Fibroblast of peridontal ligament (primary cell): ENCODE data around the gene CACNA2D4.

Source experiments
- DNase-seq: peaks from one replicate; pipeline ENCODE4 v3.0.0-alpha.2; 2010; ENCODE audit errors: extremely low read depth

CACNA2D4 gene

DNA sequence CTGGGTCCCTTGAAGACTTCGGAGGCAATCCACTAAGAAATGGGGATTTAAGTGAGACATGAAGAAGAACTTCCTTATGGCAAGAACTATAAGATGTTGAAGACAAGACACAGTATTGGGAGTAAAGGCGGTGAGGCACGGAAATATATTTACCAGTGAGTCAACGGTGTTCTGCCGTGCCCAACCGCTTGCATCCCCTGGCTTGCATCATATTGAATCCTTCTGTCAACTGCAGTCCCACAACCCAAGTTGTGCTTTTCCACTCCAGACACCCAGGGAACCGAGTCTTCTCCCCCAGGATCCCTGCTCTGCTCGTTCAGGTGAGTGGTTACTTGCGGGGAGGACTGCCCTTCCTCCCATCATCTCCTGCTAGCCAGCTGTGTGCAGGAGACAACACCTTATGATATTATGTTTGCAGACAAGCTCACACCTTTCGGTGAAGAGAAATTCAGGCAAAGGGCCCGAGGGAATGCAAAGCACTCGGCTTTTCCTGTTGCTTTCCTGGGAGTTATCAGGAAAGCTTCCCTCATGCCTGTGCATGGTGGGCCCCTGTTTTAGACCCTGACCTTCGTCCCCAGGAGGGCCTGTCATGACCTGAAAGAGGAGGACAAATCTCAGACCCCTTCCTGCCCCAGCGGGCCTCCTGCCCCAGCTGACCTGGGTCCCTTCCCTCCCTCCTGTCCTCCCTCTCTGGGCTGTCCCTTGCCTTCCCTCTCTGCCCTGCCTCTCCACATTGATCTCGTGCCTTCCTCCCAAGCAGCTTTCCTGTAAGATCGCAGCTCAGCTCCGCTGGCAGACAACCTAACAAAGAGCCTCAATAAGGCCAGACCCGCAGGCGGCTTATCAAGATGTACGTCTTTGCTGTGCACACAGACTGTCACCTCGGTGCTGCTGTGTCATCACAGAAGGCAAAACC lies 102.4 kb downstream of the CACNA2D4 start:
- DNase-seq = no peak

DNA sequence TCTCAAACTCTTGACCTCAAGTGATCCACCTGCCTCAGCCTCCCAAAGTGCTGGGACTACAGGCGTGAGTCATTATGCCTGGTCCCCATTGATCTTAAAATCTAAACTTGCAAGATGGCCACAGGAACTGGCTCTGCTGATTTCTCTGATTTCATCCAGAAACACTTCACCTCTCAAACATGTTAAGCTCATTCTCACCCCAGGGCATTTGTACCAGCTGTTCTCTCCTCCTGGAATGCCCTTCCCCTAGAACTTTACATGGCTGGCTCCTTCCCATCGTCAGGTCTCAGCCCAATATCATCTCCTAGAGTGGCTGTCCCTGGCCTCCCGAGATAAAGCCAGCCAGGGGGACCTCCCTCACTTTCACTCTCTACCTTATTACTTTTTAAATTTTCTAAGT lies 103.3 kb downstream of the CACNA2D4 start:
- no peak for DNase-seq

DNA sequence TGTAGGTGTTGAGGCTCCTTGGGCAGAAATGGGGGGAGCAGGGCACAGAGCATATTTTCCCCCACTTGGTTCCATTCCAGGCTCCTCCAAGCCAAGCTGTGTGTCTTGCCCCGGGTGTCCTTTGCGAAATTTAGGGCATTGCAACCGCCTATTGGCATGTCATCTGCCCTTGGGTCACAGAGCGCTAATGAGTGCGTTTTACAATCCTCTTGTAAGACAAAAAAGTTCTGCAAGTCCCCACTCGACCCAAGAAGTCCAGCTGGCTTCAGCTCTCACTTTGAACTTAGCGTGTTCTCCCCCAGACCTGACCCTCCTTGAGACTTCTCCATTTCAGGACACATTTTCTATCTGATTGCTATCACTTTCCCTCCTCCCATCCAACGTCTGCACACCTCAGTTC lies 104.2 kb downstream of the CACNA2D4 start:
- no peak for DNase-seq

DNA sequence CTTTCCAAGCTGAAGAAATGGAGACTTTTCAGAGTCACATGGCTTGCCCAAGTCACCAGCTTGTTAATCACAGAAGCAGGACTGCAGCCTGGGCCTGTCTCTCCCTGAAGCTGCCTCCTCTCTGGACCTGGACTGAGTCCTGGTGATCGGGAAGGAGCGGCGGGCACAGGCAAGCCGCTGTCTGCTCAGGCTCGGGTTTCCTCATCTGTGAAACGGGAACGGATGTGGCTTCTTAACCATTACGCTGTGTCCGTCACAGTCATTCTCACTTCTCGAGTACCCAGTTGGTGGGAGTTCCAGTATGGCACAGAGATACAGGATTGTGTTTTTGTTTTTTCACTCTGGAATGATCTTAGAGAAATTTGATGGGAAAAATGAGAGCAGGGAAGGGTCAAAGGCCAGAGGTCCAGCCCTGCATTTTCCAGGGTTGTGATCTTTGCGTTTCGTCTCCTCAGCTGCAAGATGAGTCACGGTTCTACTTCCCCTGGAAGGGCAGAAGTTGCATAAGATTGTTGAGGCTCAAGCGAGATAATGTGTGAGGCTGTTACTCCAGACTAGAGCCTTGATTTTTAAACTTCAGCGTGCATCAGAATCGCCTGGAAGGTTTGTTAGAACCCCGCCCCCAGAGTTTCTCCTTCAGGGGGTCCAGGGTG lies 105.7 kb downstream of the CACNA2D4 start:
- peak; percentile 36 for DNase-seq

DNA sequence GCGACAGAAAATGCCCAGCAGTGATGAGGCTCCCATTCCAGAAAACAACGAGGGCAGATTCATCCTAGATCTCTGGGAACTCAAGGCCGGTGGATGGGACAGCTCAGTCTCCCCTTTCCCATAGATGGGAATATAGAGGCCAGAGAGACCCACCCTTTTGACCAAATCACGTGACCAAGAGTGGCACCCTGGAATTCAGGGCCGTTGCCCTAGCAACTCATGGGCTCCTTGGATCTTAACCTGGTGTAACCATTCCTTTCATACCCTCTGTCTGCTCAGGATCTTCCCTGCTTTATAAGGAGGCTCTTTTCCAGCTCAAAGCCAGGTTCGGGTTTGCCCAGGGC lies 106.5 kb downstream of the CACNA2D4 start:
- DNase-seq = no peak

DNA sequence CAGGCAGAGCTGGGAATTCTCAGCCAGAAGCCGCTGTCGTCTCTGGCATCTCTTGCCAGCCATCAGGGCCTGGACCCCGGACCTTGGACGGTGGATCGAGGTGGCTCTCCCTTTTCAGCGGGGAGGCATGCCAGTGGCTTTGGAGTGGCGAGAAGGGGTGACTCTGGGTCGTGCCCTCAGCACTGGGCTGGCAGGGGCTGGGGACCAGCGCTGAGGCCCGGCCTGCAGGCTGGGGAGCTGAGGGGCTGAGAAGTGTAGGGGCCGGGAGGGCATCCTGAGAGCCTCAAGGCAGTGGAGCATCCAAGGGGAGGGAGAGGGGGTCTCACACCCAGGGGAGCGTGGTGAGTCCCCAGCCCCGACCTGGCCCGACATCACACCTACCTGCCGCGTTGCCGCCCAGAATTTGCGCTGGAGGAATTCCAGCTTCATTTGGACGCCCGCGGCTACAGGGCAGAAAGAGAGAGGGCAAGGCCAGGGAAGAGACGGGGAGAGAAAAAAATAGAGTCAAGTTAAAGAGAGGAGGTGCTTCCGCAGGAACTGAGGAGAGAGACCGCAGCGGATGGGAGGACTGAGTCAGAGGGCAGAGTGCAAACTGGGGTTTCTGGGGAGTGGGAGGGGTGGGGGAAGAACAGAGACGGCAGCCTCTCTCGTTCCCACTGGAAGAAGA lies 107.0 kb downstream of the CACNA2D4 start:
- no peak for DNase-seq

DNA sequence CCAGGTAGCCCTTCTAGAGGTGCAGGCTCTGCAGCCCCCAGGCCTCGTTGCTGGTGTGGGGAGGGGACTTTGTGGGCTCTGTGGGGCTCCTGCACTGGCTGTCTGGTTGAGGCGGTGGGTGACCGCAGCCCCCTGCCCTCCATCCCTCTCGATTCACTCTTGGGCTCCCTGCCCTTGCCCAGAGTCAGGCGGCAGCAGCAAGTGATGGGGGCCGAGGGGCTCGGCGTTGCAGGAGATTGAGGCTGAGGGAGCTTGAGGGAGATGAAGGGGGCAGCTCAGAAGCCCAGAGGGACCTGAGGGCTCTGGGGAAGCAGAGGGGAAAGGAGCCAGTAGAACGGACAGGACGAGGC lies 107.5 kb downstream of the CACNA2D4 start:
- DNase-seq = no peak

DNA sequence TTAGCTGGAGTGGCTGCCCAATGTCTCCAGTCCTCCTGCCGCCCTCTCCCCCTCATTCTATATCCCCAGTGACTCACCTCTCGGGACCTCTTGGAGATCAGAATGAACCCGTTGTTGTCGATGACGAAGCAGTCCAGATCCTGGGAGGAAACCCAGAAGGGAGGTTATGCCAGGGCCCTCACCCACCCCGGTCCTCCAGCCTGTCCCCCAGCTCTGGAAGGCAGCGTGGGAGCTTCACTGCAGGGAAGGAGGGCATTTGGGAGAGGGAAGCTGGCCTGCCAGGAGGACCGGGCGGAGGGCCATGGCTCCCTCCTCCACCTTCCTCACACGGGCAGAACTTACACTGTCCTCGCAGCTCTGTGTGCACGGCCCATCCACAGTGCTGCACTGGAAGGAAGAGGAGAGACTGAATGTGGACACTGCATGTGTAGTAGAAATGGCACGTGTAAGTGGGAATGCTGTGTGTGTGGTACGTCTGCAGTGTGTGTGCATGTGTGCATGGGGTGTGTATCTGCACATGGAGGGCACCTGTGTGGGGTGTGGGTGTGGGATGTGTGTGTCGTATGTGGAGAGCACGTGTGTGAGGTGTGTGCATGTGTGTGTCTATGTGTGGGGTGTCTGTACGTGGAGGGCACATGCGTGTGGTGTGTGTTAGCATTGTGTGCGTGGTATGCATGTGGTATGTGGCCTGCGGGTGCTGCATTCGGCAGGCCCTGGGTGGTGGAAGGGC lies 108.1 kb downstream of the CACNA2D4 start:
- DNase-seq = no peak

DNA sequence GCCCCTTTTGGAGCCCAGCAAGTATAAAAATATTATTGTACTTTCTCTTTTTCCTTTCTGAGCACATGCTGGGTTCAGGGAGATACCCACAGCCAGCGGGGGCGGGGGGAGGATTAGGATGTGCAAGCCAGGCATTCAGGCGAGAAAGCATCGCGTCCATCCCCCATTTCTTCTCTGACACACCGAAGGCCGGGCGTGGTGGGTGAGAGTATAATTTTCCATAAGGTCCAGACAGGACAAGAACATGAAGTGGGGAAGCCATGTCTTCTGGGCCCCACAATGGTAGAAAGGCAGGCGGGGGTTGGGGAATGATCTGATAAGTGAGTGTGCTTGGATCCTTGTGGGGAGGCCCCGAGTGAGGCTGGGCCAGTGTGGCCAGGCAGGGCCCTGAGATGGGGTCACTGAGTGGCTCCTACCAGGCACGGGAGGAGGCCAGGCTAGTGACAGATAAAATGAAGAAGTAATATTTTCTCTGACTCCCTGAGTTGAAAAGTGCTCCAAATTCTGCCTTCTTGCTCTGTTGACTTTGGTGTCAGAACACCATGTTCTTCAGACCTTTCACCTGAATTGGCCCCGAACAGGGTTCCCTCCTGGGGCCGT lies 108.8 kb downstream of the CACNA2D4 start:
- no peak for DNase-seq

DNA sequence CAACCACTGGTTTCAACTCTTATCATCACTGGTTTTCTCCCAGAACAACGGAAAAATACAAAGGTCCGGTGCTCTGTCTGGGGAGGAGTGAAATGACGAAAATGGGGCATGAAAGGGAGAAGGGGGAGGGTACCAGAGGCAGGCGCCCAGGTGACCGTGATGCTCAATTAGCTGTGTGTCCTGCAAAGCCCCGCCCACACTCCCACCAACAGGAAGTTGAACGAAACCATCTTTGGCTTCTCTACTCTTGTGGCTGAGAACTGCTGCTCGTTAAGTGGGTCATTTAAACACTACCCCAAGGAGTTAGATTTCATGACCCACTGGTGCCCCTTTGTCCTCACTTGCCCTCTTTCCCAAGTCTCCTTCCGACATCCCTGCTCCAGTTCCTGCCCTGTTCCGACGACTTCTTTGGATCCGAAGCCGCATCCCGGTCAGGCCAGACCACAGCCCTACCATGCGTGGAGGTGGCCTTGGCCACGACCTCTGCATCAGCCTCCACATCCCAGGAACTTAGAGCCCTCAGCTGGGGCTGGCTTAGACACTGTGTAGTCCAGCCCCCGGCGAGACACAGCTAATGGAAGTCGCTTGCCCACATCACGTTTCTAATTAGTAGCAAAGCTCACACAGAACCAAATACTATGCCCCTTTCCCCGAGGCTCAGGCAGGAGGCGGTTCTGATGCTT lies 109.5 kb downstream of the CACNA2D4 start:
- no peak for DNase-seq

DNA sequence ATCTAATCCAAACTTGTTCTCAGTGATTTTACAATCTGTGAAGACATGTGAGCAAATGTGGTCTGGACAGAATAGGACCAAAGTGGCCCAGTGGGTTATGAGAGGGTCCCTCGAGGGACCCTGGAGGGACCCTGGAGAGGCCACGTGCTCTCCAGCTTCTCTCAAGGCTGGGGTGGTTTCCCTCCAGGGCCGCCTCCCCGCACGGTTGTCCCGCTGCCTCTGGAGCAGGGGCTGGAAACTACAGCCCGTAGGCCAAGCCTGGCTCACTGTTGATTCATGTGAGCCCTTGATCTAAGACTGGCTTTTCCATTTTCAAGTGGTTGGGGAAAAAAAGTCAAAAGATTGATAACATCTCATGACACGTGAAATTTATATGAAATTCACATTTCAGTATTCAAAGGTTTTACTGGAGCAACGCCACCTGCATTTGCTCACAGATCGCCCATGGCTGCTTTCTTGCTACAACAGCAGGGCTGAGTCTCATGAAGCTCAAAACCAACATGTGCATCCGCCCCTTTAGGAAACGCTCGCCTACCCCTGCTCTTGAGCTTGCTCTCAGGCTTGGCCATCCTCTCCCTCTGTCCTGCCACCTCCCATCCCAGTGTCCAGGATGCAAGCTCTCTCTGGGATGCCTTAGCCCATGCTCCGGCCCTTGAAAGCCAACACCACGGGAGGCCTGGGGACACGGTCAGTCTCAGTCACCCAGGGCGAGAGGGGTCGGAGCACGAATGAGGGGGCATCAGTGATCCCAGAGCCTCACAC lies 110.2 kb downstream of the CACNA2D4 start:
- no peak for DNase-seq

DNA sequence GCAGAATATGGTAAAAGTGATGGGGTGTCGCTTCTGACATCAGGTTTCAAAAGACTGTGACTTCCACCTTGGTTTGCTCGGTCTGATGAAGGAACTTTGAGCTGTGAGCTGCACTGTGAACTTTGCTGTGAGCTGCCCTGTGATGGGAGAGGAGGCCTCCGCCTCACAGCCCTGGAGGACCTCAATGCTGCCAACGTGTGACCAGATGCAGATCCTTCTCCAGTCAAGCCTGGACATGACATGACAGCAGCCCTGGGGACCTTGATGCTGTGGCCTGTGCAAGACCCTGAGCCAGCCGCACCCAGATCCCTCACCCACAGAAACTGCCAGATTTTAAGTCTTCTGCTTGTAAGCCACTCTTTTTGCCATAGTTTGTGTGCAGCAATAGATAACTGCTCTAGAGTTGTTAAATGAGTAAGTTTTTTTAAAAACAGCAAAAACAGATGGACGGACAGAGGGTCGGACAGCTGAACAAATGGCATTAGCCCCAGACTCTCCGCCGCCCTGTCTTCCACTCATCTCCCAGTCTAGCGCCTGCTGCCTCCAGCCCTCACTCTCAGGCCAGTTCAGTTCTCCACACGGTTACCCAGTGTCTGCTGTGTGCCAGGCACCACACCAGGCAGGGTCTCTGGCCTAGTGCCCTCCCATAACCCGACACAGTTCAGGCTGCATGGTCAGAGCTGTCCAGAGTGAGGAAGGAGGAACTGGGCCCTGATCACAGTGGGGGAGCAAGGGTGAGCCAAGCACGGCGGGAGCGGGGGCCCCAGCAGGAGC lies 111.2 kb downstream of the CACNA2D4 start:
- DNase-seq = no peak

DNA sequence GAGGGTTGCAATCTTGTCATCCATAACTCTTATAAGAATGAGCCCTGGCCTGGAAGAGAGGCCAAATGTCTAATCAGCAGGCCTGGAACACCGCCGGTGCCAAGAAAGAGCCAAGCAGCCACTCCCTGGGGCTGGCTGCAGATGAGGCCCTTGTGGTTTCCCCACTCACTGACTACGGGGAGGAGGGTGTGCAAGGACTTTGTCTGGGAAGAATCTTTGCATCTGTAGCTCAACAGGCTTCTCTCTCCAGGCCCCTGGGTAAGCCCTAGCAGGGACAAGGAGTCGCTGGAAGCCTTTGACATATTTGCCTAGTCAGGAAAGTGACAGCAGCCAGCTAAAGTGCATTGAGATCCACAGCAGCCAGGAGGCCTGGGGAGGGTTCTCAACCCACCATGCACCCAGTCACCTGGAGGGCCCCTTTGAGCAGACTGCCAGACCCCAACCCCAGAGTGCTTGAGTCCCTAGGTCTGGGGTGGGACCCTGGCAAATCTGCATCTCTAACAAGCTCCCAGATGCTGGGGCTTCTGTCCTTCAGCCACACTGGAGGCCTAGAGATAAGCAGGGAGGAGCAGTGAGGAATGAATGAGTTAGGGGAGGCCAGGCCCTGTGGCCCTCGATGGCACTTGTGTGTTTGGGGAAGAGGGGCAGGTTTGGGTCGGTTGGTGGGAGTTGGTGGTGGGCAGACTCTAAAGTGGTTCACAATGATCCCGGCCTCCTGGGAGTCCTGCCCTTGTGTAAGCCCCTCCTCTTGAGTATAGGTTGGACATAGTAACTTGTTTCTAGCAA lies 112.0 kb downstream of the CACNA2D4 start:
- DNase-seq = peak; percentile 52

DNA sequence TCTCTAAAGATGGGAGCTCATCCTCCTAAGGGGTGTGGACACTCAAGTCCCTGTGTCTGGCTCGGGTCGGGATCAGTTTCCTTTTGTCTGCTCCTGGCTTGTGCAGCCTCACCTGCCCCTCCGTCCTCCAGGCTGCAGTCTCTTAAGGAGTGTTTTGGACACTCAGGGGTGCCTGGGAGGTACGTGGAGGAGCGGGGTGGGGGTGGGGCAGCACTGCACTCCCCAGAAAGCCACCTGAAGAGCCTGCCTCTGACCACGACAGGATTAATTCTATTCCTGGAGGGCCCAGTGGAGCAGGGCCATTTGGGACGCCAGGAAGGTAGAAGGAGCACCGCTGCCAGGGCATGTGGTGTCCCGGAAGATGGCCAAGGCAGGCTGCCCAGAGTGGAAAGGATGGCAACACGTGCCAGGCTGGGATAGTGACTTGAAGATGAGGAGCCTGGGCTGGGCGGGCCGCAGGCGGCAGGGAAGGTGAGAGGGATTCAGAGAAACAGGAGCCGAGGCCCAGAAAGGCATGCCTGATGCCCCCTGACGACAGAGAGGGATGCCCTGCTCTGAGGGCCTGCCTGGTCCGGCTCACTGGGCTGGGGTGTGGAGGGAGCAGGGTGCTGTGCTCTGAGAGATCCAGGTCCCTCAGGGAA lies 112.9 kb downstream of the CACNA2D4 start:
- DNase-seq = no peak

DNA sequence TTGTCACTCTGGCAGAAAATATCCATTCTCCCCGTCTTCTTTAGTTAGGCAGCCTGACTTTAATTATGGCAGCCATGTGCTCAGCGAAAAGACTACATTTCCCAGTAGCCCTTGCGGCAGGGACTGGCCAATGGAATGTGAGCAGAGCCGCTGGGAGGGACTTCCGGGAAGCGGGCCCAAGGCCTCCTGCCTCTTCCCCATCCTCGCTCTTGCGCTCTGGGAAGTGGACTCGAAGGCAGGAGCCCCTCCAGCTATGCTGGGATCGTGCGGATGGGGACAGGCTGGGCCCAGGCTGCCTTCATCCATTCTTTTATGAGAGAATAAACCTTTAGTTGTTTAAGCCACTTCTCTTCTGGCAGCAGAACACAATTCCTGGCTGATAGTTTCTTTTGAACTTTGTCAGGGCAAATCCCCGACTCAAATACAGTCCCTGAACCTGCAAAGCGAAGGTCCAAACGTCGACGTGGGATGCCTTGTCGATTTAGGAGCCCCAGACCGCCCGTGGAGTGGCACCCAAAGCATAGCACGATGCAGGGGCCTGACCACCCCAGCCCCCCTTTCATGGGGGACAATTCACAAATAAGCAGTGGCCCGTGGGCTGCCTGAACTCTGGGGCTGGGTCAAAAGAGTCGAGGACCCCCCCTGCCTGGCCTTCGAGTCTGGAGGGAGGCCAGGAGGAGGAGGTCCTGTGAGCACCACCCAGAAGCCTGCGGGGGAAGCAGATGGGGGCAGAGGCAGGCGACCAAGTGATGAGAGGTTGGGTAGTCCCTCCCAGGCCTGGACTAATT lies 113.7 kb downstream of the CACNA2D4 start:
- peak; percentile 85 for DNase-seq

DNA sequence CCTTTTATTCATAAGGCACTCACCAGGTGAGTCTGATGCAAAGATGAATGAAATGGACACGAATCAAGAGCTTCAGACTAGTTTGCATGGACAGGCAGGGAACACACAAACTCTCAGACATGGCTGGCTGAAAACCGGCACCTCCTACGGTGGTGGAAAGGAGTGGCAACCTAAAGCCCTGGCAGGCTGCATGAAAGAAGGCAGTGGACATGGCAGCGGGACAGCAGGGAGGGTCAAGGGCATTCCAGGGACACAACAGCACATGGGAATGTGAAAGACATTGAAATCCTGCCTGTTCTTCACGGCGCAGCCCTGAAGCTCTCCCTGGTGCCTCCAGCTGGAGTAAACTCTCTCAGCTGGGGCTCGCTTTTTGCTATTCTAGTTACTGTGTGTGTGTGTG lies 114.7 kb downstream of the CACNA2D4 start:
- no peak for DNase-seq

DNA sequence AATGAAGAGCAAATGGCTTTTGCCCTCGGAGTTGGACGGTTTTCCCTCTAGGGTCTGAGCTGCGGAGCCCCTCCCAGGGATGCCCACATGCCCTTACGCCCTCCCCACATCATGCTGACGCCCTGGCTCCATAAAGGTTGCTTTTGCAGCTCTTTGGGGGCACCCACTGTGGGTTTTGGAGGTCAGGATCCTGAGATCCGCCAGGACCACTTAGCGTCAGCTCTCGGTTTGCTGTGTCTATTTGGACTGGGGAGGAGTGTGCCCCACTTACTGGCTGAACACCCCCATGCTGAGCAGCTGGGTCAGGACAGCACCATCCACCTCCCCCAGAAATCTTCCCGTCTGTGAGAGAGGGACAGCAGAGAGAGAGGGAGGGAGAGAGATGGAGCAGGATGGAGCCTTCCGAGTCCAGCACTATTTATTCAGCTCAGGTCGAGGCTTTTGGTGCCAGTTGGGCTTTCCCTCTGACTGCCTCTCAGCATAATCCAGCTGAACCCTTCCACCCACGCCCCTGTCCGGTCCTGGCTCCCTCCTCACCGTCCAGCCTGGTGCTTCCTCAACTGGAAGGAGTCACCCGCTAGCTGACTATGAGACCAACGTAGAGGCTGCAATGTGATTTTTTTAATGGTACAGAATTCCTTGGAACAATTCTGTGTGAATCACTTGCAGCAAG lies 117.0 kb downstream of the CACNA2D4 start:
- DNase-seq = peak; percentile 27
